Fibroblast of skin of back (primary cell): Measurements from ENCODE around the gene GNAT3.
A peak's percentile ranks its signal among the peaks of the same experiment; 100 is the strongest.

Experiments
- DNase-seq: peaks from one replicate; pipeline ENCODE4 v3.0.0-alpha.2; 2013

GNAT3 gene

GRCh38 chr7:80463272-80463920 is 48.5 kb downstream of the GNAT3 start:
- DNase-seq = peak; percentile 56

GRCh38 chr7:80460857-80461256 is 51.0 kb downstream of the GNAT3 start:
- DNase-seq = no peak

- DNase-seq = no peak
These were observed 51.9 kb downstream of the GNAT3 start for GRCh38 chr7:80459776-80460510.

- DNase-seq = no peak
These were observed 52.8 kb downstream of the GNAT3 start for GRCh38 chr7:80458822-80459725.

- DNase-seq = peak; percentile 32
These were observed 58.0 kb downstream of the GNAT3 start for GRCh38 chr7:80453699-80454340.

GRCh38 chr7:80450621-80451308 is 61.1 kb downstream of the GNAT3 start:
- peak; percentile 62 for DNase-seq

GRCh38 chr7:80449836-80450235 is 62.0 kb downstream of the GNAT3 start:
- no peak for DNase-seq

GRCh38 chr7:80445351-80445750 is 66.5 kb downstream of the GNAT3 start:
- no peak for DNase-seq

GRCh38 chr7:80444811-80445210 is 67.1 kb downstream of the GNAT3 start:
- DNase-seq = no peak

- DNase-seq = no peak
These were observed 68.5 kb downstream of the GNAT3 start for GRCh38 chr7:80443325-80443724.

GRCh38 chr7:80440883-80441282 is 71.0 kb downstream of the GNAT3 start:
- DNase-seq = peak; percentile 37

GRCh38 chr7:80439894-80440821 is 71.7 kb downstream of the GNAT3 start:
- DNase-seq = peak; percentile 54

- no peak for DNase-seq
These were observed 76.3 kb downstream of the GNAT3 start for GRCh38 chr7:80435521-80435920.

GRCh38 chr7:80434047-80434446 is 77.8 kb downstream of the GNAT3 start:
- no peak for DNase-seq

GRCh38 chr7:80432166-80432565 is 79.7 kb downstream of the GNAT3 start:
- DNase-seq = peak; percentile 17

GRCh38 chr7:80429181-80429580 is 82.7 kb downstream of the GNAT3 start:
- DNase-seq = peak; percentile 54

- DNase-seq = peak; percentile 64
These were observed 83.5 kb downstream of the GNAT3 start for GRCh38 chr7:80428161-80429054.

GRCh38 chr7:80427218-80427617 is 84.6 kb downstream of the GNAT3 start:
- no peak for DNase-seq

GRCh38 chr7:80420876-80421275 is 91.0 kb downstream of the GNAT3 start:
- no peak for DNase-seq
